KMS-11 (cell line): ENCODE data around the gene ZC3H13.

ENCODE experiments used
- H2AFZ ChIP-seq: fragments of 200-600 bp; sonication (generic); 2 replicates; pipeline ENCODE4 v1.6.1; 2016; ENCODE audit warnings: antibody characterized with exemption, mixed run types, low read depth
- H3K27ac ChIP-seq: fragments of 200-600 bp; sonication (generic); 2 replicates; pipeline ENCODE4 v1.6.1; 2016; ENCODE audit warnings: mild to moderate bottlenecking, mixed run types
- H3K27me3 ChIP-seq: fragments of 200-600 bp; sonication (generic); 2 replicates; pipeline ENCODE4 v1.6.1; 2017; ENCODE audit warnings: mild to moderate bottlenecking, low read depth, mixed run types, moderate library complexity; ENCODE audit not compliant: insufficient read depth
- H3K36me3 ChIP-seq: fragments of 200-600 bp; sonication (generic); 2 replicates; pipeline ENCODE4 v1.6.1; 2017; ENCODE audit warnings: mild to moderate bottlenecking, mixed run types; ENCODE audit not compliant: insufficient read depth
- H3K4me1 ChIP-seq: fragments of 200-600 bp; sonication (generic); 2 replicates; pipeline ENCODE4 v1.6.1; 2016; ENCODE audit warnings: mild to moderate bottlenecking, low read depth, mixed run types; ENCODE audit not compliant: poor library complexity, severe bottlenecking
- H3K4me2 ChIP-seq: fragments of 200-600 bp; sonication (generic); 2 replicates; pipeline ENCODE4 v1.7.0; 2016; ENCODE audit warnings: mild to moderate bottlenecking, mixed run types
- H3K4me3 ChIP-seq: fragments of 200-600 bp; sonication (generic); IDR thresholded peaks from 2 replicates; pipeline ENCODE4 v1.6.1; 2017; ENCODE audit warnings: low read depth, low read length, mixed read lengths; ENCODE audit not compliant: insufficient read depth
- H3K79me2 ChIP-seq: fragments of 200-600 bp; sonication (generic); 2 replicates; pipeline ENCODE4 v1.6.1; 2016; ENCODE audit warnings: low read depth, mixed run types; ENCODE audit not compliant: insufficient read depth
- H3K9ac ChIP-seq: fragments of 200-600 bp; sonication (generic); 2 replicates; pipeline ENCODE4 v1.6.1; 2016; ENCODE audit warnings: mild to moderate bottlenecking, mixed run types
- H4K20me1 ChIP-seq: fragments of 200-600 bp; sonication (generic); 2 replicates; pipeline ENCODE4 v1.6.1; 2016; ENCODE audit warnings: mild to moderate bottlenecking, mixed run types; ENCODE audit not compliant: insufficient read depth
- CTCF ChIP-seq: fragments of 200-600 bp; sonication (generic); conservative IDR thresholded peaks from 2 replicates; pipeline ENCODE4 v1.6.1; 2017; ENCODE audit warnings: low read depth, mild to moderate bottlenecking, antibody characterized with exemption, low read length, moderate library complexity, mixed read lengths

ZC3H13 gene

GRCh38 chr13:46077265-46077664 lies 24.7 kb upstream of the ZC3H13 start:
- H3K4me2 ChIP-seq: no peak overlapping the region
- H3K79me2 ChIP-seq: no peaks in the 10 kb centered on the region
- no peak overlapping the region for H2AFZ ChIP-seq
- H3K4me3 ChIP-seq: no peak overlapping the region
- no peaks in the 10 kb centered on the region for H3K36me3 ChIP-seq
- no peaks in the 10 kb centered on the region for H4K20me1 ChIP-seq
- H3K4me1 ChIP-seq: peaks cover 5% of the 10 kb centered on the region
- H3K27me3 ChIP-seq: no peaks in the 10 kb centered on the region
- no peak overlapping the region for H3K9ac ChIP-seq
- no peak overlapping the region for H3K27ac ChIP-seq
- TF ChIP-seq CTCF: no peak

GRCh38 chr13:46076827-46077226 lies 24.3 kb upstream of the ZC3H13 start:
- Histone ChIP-seq H3K36me3 (no peaks in the 10 kb centered on the region), H3K79me2 (no peaks in the 10 kb centered on the region), H3K27me3 (no peaks in the 10 kb centered on the region), H3K4me2 (no peak overlapping the region), H3K9ac (no peak overlapping the region), H4K20me1 (no peaks in the 10 kb centered on the region), H3K4me1 (peaks cover 5% of the 10 kb centered on the region), H3K4me3 (no peak overlapping the region), H3K27ac (no peak overlapping the region), H2AFZ (no peak overlapping the region)
- TF ChIP-seq CTCF: no peak

- Histone ChIP-seq H3K4me1 (peaks cover 5% of the 10 kb centered on the region), H3K4me3 (no peak overlapping the region), H3K9ac (no peak overlapping the region), H4K20me1 (no peaks in the 10 kb centered on the region), H3K4me2 (no peak overlapping the region), H3K27ac (no peak overlapping the region), H3K27me3 (no peaks in the 10 kb centered on the region), H3K36me3 (no peaks in the 10 kb centered on the region), H3K79me2 (no peaks in the 10 kb centered on the region), H2AFZ (no peak overlapping the region)
- TF ChIP-seq CTCF: no peak
These were observed 23.3 kb upstream of the ZC3H13 start for GRCh38 chr13:46075811-46076210.

- Histone ChIP-seq H3K36me3 (no peaks in the 10 kb centered on the region), H3K4me3 (no peak overlapping the region), H4K20me1 (no peaks in the 10 kb centered on the region), H3K9ac (no peak overlapping the region), H3K27me3 (no peaks in the 10 kb centered on the region), H3K4me1 (no peaks in the 10 kb centered on the region), H3K27ac (no peak overlapping the region), H3K79me2 (no peaks in the 10 kb centered on the region), H2AFZ (no peak overlapping the region), H3K4me2 (no peak overlapping the region)
- TF ChIP-seq CTCF: no peak
These were observed 19.2 kb upstream of the ZC3H13 start for GRCh38 chr13:46071590-46072249.
